SK-N-MC (cell line): ENCODE measurements around the gene GNAQ.
"Not testable (repeated sequence)": the region's sequence is repeated elsewhere in the genome, so short reads cannot be mapped to it uniquely, and the experiment has no call there.

Experiments
- DNase-seq: peaks from one replicate; pipeline ENCODE4 v3.0.0-alpha.2; 2011; ENCODE audit warnings: low read depth, low spot score
- H3K27ac ChIP-seq: fragments of 200-600 bp; sonication (generic); 2 replicates; pipeline ENCODE4 v1.5.1; 2016; ENCODE audit warnings: mixed run types
- H3K36me3 ChIP-seq: fragments of 200-600 bp; sonication (generic); 2 replicates; pipeline ENCODE4 v1.6.1; 2017; ENCODE audit warnings: antibody characterized with exemption, low read length, mixed read lengths; ENCODE audit not compliant: insufficient read depth
- H3K4me3 ChIP-seq: fragments of 200-600 bp; sonication (generic); 2 replicates; pipeline ENCODE4 v1.5.1; 2016
- H3K9ac ChIP-seq: fragments of 200-600 bp; sonication (generic); 2 replicates; pipeline ENCODE4 v1.8.0; 2017; ENCODE audit warnings: mixed run types, mixed read lengths; ENCODE audit not compliant: insufficient read length
- H3K9me3 ChIP-seq: fragments of 200-600 bp; sonication (generic); 2 replicates; pipeline ENCODE4 v1.6.1; 2017; ENCODE audit warnings: low read depth, mild to moderate bottlenecking, antibody characterized with exemption, low read length, moderate library complexity, mixed read lengths
- EZH2 ChIP-seq: fragments of 200-600 bp; sonication (generic); IDR thresholded peaks from one replicate; pipeline ENCODE4 v1.6.1; 2017; ENCODE audit warnings: antibody characterized with exemption
- FOXP2 ChIP-seq: optimal IDR thresholded peaks from 2 replicates; pipeline ENCODE3; 2011; ENCODE audit warnings: mild to moderate bottlenecking, moderate library complexity; ENCODE audit not compliant: insufficient read depth; ENCODE audit errors: extremely low read length, control extremely low read depth
- POLR2AphosphoS5 ChIP-seq: IDR thresholded peaks from 2 replicates; pipeline ENCODE4 v1.6.1; 2012; ENCODE audit warnings: mild to moderate bottlenecking, low read depth, low read length, borderline replicate concordance

The GNAQ gene

GRCh38 chr9:77879437-77879943 is 152.1 kb downstream of the GNAQ start:
- no peak for DNase-seq
- no peak overlapping the region for H3K4me3 ChIP-seq
- H3K27ac ChIP-seq, result no peak overlapping the region
- no peak overlapping the region for H3K9ac ChIP-seq
- no peaks in the 10 kb centered on the region for H3K9me3 ChIP-seq
- TF ChIP-seq POLR2AphosphoS5 (no peak), EZH2 (no peak), FOXP2 (no peak)
- H3K36me3 ChIP-seq, result no peaks in the 10 kb centered on the region; the same call in 1 of the 2 replicates

GRCh38 chr9:77878793-77879192 is 152.8 kb downstream of the GNAQ start:
- not testable (repeated sequence) for H3K36me3 ChIP-seq, H3K27ac ChIP-seq

GRCh38 chr9:77877976-77878375 is 153.6 kb downstream of the GNAQ start:
- no peak for DNase-seq
- Histone ChIP-seq H3K27ac (no peak overlapping the region), H3K9me3 (no peaks in the 10 kb centered on the region), H3K4me3 (no peak overlapping the region), H3K9ac (no peak overlapping the region), H3K36me3 (no peaks in the 10 kb centered on the region)
- TF ChIP-seq EZH2 (no peak), FOXP2 (no peak), POLR2AphosphoS5 (no peak)

More at GRCh38 chr9:77878793-77879192, 152.8 kb downstream of the GNAQ start:
- not testable (repeated sequence) for H3K9me3 ChIP-seq, DNase-seq, H3K4me3 ChIP-seq, H3K9ac ChIP-seq

GRCh38 chr9:77876590-77876989 is 155.0 kb downstream of the GNAQ start:
- H3K27ac ChIP-seq, result peak overlapping the region; percentile 33; the same call in 1 of the 2 replicates
- TF ChIP-seq FOXP2, result no peak
- TF ChIP-seq EZH2, result no peak
- TF ChIP-seq POLR2AphosphoS5, result no peak
- DNase-seq, result no peak

GRCh38 chr9:77876091-77876490 is 155.5 kb downstream of the GNAQ start:
- H3K9me3 ChIP-seq, result no peaks in the 10 kb centered on the region
- H3K4me3 ChIP-seq, result no peak overlapping the region
- no peak for DNase-seq
- peak overlapping the region; percentile 33; the same call in 1 of the 2 replicates for H3K27ac ChIP-seq
- no peak overlapping the region for H3K9ac ChIP-seq
- no peaks in the 10 kb centered on the region for H3K36me3 ChIP-seq
- TF ChIP-seq FOXP2, result no peak
- TF ChIP-seq POLR2AphosphoS5, result no peak
- no peak for TF ChIP-seq EZH2

More at GRCh38 chr9:77876590-77876989, 155.0 kb downstream of the GNAQ start:
- Histone ChIP-seq H3K36me3 (no peaks in the 10 kb centered on the region), H3K4me3 (no peak overlapping the region), H3K9me3 (no peaks in the 10 kb centered on the region), H3K9ac (no peak overlapping the region)

GRCh38 chr9:77872863-77873262 is 158.7 kb downstream of the GNAQ start:
- no peak for TF ChIP-seq POLR2AphosphoS5
- no peak for TF ChIP-seq FOXP2
- TF ChIP-seq EZH2, result no peak
- DNase-seq, result no peak
- Histone ChIP-seq H3K4me3 (no peak overlapping the region), H3K9ac (no peak overlapping the region), H3K9me3 (no peaks in the 10 kb centered on the region), H3K27ac (0 out of 2 replicates have a peak overlapping the region, but pooled peaks have one; percentile 58), H3K36me3 (no peaks in the 10 kb centered on the region)

GRCh38 chr9:77872177-77872576 is 159.4 kb downstream of the GNAQ start:
- H3K9ac ChIP-seq, result no peak overlapping the region
- H3K36me3 ChIP-seq, result no peaks in the 10 kb centered on the region
- H3K9me3 ChIP-seq, result no peaks in the 10 kb centered on the region
- no peak overlapping the region for H3K4me3 ChIP-seq
- no peak for DNase-seq
- TF ChIP-seq POLR2AphosphoS5, result no peak
- TF ChIP-seq FOXP2, result no peak
- TF ChIP-seq EZH2, result no peak
- 0 out of 2 replicates have a peak overlapping the region, but pooled peaks have one; percentile 58 for H3K27ac ChIP-seq

GRCh38 chr9:77871483-77871882 is 160.1 kb downstream of the GNAQ start:
- Histone ChIP-seq H3K9ac (no peak overlapping the region), H3K9me3 (no peaks in the 10 kb centered on the region), H3K27ac (no peak overlapping the region), H3K4me3 (no peak overlapping the region), H3K36me3 (no peaks in the 10 kb centered on the region)
- TF ChIP-seq EZH2, result no peak
- TF ChIP-seq FOXP2, result no peak
- no peak for TF ChIP-seq POLR2AphosphoS5
- DNase-seq, result no peak

- no peaks in the 10 kb centered on the region for H3K9me3 ChIP-seq
- no peak overlapping the region for H3K4me3 ChIP-seq
- TF ChIP-seq EZH2, result no peak
- TF ChIP-seq FOXP2, result no peak
- TF ChIP-seq POLR2AphosphoS5, result no peak
- peaks cover 18% of the 10 kb centered on the region for H3K36me3 ChIP-seq
- 0 out of 2 replicates have a peak overlapping the region, but pooled peaks have one; percentile 34 for H3K27ac ChIP-seq
- DNase-seq, result no peak
- H3K9ac ChIP-seq, result no peak overlapping the region
These were observed 164.7 kb downstream of the GNAQ start for GRCh38 chr9:77866878-77867277.
